Mucosa of gallbladder (tissue), 1 donor: Measurements from ENCODE around the gene SH3D21. TPM values are rescaled to one million over a fixed set of nuclear protein-coding genes. Genes with fewer than 3 reads are reported as not detected.

ENCODE experiments used
- DNase-seq: peaks from one replicate; pipeline ENCODE4 v3.0.0-alpha.2; 2020; ENCODE audit warnings: low spot score
- total RNA-seq: library from RNA; stranded (reverse); gene quantifications from one replicate; pipeline ENCODE4 v1.2.1, GENCODE V29; 2021
- donor health status: DM: no; HTN: no; CAD: no.

Gene SH3D21
- total RNA-seq, 1 donor from 2014 or later = 12.1 TPM

GRCh38 chr1:36329817-36330216 is 23.6 kb downstream of the SH3D21 start:
- DNase-seq = no peak

DNA sequence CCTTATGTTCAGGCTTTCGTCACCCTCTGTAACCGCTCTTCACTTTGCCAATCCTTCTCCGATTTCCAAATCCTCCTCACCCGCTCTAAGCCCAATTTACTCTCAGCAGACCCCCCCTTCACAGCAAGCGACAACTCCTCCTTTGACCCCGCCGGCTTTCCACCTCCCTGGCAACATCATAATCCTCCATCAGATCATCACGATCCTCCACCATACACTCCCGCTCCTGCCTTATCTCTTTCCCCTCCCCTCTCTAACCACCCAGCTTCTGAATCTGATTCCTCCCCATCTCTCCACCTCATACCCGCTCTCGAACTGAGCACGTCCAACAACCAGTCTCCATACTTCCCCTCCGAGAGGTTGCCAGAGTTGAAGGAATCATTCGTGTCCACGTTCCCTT is 24.8 kb downstream of the SH3D21 start:
- no peak for DNase-seq

DNA sequence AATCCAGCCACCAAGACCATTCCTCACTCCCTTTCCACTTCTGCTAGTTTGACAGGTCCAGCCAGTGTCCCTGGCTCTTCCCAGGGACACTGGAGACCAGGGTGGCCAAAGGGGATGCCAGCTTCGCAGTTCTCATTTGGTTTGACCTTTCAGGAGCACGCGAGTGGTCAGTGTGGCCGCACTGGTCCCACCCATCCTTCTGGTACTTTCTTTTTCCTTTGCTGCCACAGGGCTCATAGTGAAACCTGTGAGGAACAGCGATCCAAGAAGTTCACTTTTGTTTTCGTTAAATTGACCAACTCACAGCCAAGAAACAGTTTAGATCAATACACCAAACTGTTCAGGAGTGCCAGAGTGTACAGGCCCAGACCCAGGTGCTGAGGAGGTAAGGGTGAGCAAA is 31.7 kb downstream of the SH3D21 start:
- DNase-seq = no peak

- no peak for DNase-seq
These were observed 33.0 kb downstream of the SH3D21 start for GRCh38 chr1:36339215-36339614.

GRCh38 chr1:36339615-36340014 is 33.4 kb downstream of the SH3D21 start:
- no peak for DNase-seq

DNA sequence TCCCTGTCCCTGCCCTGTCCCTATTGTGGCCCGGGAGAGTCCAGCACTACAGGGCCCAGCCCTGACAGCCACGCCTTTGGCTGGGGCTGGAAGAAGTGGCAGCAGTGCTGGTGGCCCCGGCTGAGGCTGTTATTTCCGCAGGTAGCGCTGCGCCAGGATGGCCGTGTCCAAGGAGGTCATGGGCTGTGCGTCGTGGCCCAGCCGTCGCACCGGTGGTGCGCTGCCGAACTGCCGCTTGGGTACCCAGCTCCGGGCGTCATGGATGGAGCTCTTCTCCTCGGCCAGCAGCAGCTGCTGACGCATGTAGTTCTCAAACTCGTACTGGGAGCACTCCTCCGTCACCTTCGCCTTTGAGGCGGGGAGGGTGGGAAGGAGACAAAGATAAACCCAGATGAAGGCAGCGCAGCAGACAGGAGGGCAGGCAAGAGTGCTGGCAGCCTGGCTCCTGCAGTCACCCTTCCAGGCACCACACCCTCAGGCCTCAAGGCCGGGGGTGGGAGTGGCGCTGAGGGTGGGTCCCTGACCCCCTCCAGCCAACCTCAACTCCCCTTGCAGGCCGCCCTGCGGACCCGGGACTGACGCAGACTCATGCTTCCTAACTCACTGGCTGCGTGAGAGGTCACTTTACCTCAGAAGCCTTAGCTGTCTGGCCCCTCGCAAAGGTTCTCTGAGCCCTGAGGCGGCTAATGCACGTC is 35.6 kb downstream of the SH3D21 start:
- no peak for DNase-seq

GRCh38 chr1:36342426-36343185 is 36.4 kb downstream of the SH3D21 start:
- DNase-seq = peak; percentile 31

GRCh38 chr1:36343651-36344394 is 37.7 kb downstream of the SH3D21 start:
- DNase-seq = no peak

DNA sequence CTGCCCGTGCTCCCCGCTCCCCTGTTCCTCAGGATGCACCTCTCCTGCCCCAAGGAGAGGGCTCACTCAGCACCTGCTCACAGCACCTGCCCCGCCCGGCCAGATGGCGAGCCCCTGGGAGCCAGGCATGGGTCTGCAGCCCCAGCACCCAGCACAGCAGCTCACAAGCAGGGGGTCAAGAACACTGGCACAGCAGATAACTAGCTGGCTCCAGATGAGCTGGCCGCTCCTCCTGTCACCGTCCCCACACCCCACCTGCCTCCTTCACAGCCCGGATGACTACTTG is 38.2 kb downstream of the SH3D21 start:
- no peak for DNase-seq

DNA sequence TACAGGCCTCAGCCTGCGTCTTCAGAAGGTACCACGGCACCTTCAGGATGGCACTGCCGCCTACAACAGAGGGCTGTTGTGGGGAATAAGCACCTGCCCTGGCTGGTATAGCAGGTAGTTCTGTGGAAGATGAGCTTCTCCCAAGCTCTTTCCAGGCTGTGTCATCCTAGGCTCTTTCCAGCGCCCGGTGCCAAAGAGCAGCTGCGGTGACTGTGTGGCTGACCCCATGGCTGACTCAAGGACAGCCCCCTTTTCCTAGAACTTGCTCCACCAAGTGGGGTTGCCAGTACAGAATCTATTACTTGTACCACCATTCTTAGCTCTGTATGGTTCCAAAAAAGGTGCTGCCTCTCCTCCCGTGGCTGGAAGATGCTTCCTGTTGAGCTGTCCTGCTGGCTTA is 39.2 kb downstream of the SH3D21 start:
- DNase-seq = no peak

- DNase-seq = no peak
These were observed 40.7 kb downstream of the SH3D21 start for GRCh38 chr1:36346741-36347370.

DNA sequence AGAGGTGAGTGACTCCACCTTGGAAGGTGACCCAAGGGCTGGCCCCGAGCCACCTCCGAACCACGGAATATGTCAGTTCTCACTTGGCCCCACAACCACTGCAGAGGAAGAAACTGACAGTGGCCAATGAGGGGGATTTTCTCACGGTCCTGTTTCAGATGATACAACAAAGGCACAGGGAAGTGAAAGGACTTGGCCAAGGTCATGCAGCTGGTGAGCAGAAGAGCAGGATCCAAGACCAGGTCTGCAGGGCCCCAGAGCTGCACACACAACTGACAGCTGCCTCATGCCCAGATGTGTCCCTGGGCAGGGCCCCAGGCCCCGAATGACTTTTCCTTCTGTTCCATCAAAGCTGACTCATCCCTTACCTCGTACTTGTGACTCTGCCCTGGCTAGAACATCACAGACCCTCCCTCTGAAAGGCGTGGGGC is 43.1 kb downstream of the SH3D21 start:
- no peak for DNase-seq

- DNase-seq = peak; percentile 35
These were observed 43.7 kb downstream of the SH3D21 start for GRCh38 chr1:36349839-36350238.

- DNase-seq = peak; percentile 51
These were observed 44.6 kb downstream of the SH3D21 start for GRCh38 chr1:36350659-36351226.

GRCh38 chr1:36351227-36351977 is 45.2 kb downstream of the SH3D21 start:
- DNase-seq = no peak

- DNase-seq = peak; percentile 54
These were observed 46.1 kb downstream of the SH3D21 start for GRCh38 chr1:36352125-36352909.

- no peak for DNase-seq
These were observed 47.0 kb downstream of the SH3D21 start for GRCh38 chr1:36352910-36353878.

GRCh38 chr1:36354486-36354885 is 48.3 kb downstream of the SH3D21 start:
- DNase-seq = no peak

DNA sequence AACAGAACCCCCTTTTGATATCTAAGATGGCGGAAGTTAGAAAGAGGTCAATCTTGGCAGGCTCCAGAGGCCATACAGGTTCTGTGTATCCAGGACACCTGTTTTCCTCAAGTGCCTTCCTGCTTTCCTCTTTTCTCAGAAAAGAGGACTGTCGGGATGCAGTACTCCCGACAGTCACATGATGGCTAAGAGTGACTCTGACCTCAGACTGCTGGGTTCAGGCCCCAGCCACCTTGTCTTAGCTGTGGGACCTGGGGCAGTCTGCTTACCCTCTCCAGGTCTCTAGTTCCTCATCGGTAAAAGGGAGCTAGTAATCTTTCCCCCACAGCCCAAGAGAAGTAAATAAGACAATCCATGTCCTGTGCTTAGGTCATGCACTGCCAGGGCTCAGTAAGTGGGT is 49.6 kb downstream of the SH3D21 start:
- DNase-seq = no peak
